ENCODE measurements around the gene RESP18. TPM values are rescaled to one million over a fixed set of nuclear protein-coding genes. Genes with fewer than 3 reads are reported as not detected.

RESP18 gene
- total RNA-seq, 2 donors from 2014 or later = not detected

DNA sequence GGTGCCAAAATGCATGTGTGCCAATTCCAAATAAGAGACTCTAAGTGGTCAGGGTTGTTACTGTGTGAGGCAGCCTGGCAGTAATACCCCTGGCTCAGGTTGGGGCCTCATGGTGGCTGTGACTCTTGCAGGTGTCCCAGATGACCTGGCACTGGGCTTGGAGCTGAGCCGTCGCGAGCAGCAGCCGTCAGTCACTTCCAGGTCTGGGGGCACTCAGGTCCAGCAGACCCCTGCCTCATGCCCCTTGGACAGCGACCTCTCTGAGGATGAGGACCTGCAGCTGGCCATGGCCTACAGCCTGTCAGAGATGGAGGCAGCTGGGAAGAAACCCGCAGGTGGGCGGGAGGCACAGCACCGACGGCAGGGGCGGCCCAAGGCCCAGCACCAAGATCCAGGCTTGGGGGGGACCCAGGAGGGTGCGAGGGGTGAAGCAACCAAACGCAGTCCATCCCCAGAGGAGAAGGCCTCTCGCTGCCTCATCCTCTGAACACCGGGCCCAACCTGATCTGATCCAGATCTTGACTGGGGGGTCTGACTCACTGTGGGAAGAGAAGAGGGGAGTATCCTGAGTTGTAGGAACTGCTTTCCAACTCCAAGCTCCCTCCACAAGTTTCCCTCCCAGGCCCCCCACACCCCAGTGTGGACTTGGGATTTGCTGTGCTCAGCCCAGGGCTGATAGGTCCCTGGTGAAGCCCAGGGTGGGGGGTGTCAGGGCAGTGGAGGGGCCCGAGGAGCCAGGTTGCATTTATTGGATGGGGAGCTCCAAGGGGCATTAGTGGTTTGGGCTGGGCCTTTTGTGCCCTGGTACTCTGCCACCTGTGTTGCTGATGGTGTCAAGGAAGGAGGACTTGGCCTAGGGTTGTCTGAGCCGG lies 47.8 kb downstream of the RESP18 start:
- Mint-ChIP-seq H3K27ac (peak overlapping the region; percentile 90), H3K36me3 (ENCODE audit: low read depth) (peaks cover 4% of the 10 kb centered on the region), H3K4me1 (peaks cover 8% of the 10 kb centered on the region), H3K4me3 (no peak overlapping the region), H3K27me3 (no peaks in the 10 kb centered on the region)
- DNase-seq (no peak), ATAC-seq (no peak)
- H3K9me3 ChIP-seq (ENCODE audit: control insufficient read depth, low read length, poor library complexity, severe bottlenecking) = no peaks in the 10 kb centered on the region

DNA sequence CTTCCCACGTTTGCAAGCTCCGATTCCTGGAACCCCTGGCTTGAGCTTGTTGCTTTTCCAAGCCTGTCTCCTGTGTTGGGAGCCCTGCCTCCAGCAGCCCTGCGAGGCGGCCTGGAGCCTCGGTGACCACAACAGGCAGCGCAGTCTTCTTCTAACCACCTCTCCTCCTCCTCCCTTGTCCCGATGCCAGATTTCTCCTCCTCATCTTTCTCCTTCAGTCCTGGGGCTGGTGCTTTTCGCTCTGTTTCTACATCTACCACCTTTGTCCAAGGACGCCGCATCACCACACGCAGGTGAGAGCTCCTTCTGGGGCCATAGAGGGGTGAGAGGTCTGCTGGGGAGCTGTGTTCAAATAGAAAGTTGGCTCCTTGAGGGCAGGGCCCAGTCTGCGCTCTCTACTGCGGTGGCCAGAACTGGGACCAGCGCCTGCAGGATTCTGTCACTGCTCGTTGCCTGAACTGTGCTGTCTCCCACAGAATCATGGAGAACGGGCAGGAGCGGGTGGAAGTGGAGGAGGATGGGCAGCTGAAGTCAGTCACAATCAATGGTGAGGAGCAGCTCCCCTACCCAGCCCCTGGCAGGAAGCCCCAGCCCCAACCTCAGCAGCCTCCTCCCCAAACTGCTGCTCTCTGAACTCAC lies 49.5 kb downstream of the RESP18 start:
- Mint-ChIP-seq H3K4me1 (peaks cover 18% of the 10 kb centered on the region), H3K36me3 (ENCODE audit: low read depth) (peaks cover 6% of the 10 kb centered on the region), H3K27ac (peak overlapping the region; percentile 90), H3K27me3 (no peaks in the 10 kb centered on the region), H3K4me3 (peak overlapping the region; percentile 43)
- H3K9me3 ChIP-seq (ENCODE audit: control insufficient read depth, low read length, poor library complexity, severe bottlenecking) = no peaks in the 10 kb centered on the region
- ATAC-seq = no peak
- no peak for DNase-seq

DNA sequence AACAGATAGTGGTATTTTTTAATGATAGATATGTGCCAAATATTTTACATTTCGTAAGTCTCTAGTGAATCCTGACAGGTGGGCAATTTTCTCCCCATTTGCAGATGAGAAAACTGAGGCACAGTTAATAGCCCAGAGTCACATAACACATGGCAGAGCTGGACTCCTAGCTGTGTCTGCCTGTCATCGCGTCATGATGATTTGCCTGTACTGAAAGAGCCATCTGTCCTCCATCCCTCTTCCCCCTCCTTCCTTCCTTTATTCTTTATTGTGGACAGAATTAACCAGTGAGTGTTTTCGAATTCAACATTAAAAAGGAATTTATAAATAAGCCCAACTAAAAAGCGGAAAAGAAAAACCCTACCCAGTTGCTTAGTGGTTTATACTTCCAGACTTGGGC lies 50.2 kb downstream of the RESP18 start:
- H3K36me3 Mint-ChIP-seq (ENCODE audit: low read depth) = peaks cover 6% of the 10 kb centered on the region
- peaks cover 25% of the 10 kb centered on the region for H3K4me1 Mint-ChIP-seq
- ATAC-seq = no peak
- H3K27me3 Mint-ChIP-seq = no peaks in the 10 kb centered on the region
- H3K27ac Mint-ChIP-seq = peak overlapping the region; percentile 96
- no peak for DNase-seq
- no peak overlapping the region for H3K4me3 Mint-ChIP-seq
- no peaks in the 10 kb centered on the region for H3K9me3 ChIP-seq (ENCODE audit: control insufficient read depth, low read length, poor library complexity, severe bottlenecking)

DNA sequence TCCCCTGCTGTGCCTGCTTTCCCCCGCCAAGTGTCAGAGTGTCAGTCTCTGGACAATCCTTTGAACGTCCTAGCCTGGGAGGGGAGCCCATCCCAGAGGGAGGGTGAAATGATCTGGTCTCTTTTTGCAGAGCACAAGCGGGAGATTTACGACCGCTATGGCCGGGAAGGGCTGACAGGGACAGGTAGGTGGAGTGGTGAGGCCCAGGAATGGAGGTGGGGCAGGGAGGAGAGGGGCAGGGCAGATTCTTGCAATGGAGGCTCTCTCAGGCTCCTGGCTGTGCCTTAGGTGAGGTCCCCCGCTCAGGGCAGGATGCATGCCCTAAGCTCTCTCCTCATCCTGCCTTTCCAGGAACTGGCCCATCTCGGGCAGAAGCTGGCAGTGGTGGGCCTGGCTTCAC lies 51.0 kb downstream of the RESP18 start:
- Mint-ChIP-seq H3K4me3 (no peak overlapping the region), H3K27me3 (no peaks in the 10 kb centered on the region), H3K36me3 (ENCODE audit: low read depth) (peaks cover 6% of the 10 kb centered on the region), H3K4me1 (peaks cover 28% of the 10 kb centered on the region), H3K27ac (peak overlapping the region; percentile 96)
- no peaks in the 10 kb centered on the region for H3K9me3 ChIP-seq (ENCODE audit: control insufficient read depth, low read length, poor library complexity, severe bottlenecking)
- ATAC-seq (no peak), DNase-seq (no peak)

DNA sequence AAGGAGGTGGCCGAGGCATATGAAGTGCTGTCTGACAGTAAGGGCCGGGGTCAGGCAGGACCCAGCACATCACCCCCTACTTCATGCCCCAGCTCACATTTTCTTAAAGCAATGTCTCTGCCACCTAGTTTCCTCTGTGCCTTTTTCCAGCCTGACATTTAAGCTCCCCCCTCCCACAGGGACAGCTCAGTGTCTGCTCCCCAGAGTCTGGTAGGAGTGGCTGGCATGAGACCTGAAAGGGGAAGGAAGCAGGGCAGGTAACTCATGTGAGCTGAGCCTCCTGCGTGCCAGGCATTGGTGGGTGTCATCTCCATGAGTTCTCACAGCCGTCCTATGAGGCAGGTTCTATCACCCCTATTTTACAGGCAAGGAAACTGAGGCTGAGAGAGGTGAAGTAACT lies 51.9 kb downstream of the RESP18 start:
- no peaks in the 10 kb centered on the region for H3K27me3 Mint-ChIP-seq
- peaks cover 6% of the 10 kb centered on the region for H3K36me3 Mint-ChIP-seq (ENCODE audit: low read depth)
- DNase-seq (no peak), ATAC-seq (no peak)
- H3K4me1 Mint-ChIP-seq = peaks cover 28% of the 10 kb centered on the region
- peak overlapping the region; percentile 96 for H3K27ac Mint-ChIP-seq
- peak overlapping the region; percentile 97 for H3K4me3 Mint-ChIP-seq
- H3K9me3 ChIP-seq (ENCODE audit: control insufficient read depth, low read length, poor library complexity, severe bottlenecking) = no peaks in the 10 kb centered on the region

DNA sequence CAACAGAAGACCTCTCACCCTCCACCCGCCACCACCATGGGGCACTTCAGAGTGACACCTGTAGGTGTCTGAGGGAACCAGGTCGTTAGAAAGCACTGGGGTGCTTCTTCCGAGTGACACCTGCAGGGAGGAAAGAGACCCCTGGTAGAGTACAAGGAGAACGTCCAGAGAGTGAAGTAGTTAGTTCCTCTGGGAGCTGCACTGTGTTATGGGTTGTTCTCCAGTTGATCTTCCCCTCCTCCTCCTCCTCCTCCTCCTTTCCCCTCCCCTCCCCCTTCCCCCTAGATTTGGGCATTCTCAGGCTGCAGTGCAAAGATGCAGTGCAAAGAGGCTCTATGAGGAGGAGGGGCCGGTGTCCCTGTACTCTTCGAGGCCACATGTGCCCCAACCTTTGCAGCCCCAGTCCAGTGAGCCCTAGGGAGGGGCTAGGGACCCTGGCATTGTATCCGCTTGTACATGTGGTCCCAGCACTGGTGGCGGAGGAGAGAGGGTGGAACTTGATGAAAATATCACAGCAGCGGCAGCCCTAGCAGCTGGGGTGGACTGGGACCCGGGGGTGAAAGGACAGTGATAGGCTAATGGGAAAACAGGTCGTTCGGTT lies 52.5 kb downstream of the RESP18 start:
- no peak for DNase-seq
- peaks cover 28% of the 10 kb centered on the region for H3K4me1 Mint-ChIP-seq
- no peaks in the 10 kb centered on the region for H3K27me3 Mint-ChIP-seq
- peaks cover 6% of the 10 kb centered on the region for H3K36me3 Mint-ChIP-seq (ENCODE audit: low read depth)
- H3K4me3 Mint-ChIP-seq = peak overlapping the region; percentile 97
- H3K27ac Mint-ChIP-seq = peak overlapping the region; percentile 96
- ATAC-seq = no peak
- no peaks in the 10 kb centered on the region for H3K9me3 ChIP-seq (ENCODE audit: control insufficient read depth, low read length, poor library complexity, severe bottlenecking)

GRCh38 chr2:219279151-219279915 lies 53.2 kb downstream of the RESP18 start, which contains the start of gene DNAJB2:
DNAJB2 (plus strand) TSS chr2:219279366; CDS start chr2:219279834, 468 bp downstream.
- H3K27me3 Mint-ChIP-seq = no peaks in the 10 kb centered on the region
- peak; percentile 87 for ATAC-seq
- H3K4me3 Mint-ChIP-seq = peak within 1 kb of the TSS; percentile 97
- H3K27ac Mint-ChIP-seq = peak within 1 kb of the TSS; percentile 96
- H3K36me3 Mint-ChIP-seq (ENCODE audit: low read depth) = peaks cover 8% of the 10 kb centered on the region
- H3K9me3 ChIP-seq (ENCODE audit: control insufficient read depth, low read length, poor library complexity, severe bottlenecking) = no peaks in the 10 kb centered on the region
- peak; percentile 97 to 98 (median 98) for DNase-seq
- peaks cover 28% of the 10 kb centered on the region for H3K4me1 Mint-ChIP-seq

DNA sequence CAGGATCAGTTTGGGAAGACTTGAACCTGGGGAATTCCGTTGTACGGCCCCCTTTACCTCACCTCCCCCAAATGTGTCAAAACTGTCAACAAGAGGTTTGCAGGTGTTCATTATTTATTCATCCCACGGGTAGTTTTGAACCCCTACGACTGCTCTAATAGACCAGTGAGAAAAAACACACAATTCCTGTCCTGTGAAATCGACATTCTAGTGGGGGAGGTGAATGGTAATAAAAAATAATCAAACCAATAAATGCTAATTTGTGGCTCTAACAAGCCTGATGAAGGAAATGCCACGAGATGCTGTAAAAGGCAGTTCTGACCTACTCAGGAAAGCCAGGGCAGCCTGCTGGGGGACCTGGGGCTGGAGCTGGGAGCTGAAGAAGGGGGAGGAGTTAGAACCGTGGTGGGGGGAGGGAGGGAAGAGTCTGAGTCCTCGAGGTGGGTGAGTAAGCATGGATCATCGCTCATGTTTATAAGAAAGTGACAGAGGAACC lies 53.8 kb downstream of the RESP18 start:
- peak overlapping the region; percentile 97 for H3K4me3 Mint-ChIP-seq
- ATAC-seq = no peak
- H3K27me3 Mint-ChIP-seq = no peaks in the 10 kb centered on the region
- no peak for DNase-seq
- H3K4me1 Mint-ChIP-seq = peaks cover 28% of the 10 kb centered on the region
- no peaks in the 10 kb centered on the region for H3K9me3 ChIP-seq (ENCODE audit: control insufficient read depth, low read length, poor library complexity, severe bottlenecking)
- peaks cover 8% of the 10 kb centered on the region for H3K36me3 Mint-ChIP-seq (ENCODE audit: low read depth)
- peak overlapping the region; percentile 96 for H3K27ac Mint-ChIP-seq

DNA sequence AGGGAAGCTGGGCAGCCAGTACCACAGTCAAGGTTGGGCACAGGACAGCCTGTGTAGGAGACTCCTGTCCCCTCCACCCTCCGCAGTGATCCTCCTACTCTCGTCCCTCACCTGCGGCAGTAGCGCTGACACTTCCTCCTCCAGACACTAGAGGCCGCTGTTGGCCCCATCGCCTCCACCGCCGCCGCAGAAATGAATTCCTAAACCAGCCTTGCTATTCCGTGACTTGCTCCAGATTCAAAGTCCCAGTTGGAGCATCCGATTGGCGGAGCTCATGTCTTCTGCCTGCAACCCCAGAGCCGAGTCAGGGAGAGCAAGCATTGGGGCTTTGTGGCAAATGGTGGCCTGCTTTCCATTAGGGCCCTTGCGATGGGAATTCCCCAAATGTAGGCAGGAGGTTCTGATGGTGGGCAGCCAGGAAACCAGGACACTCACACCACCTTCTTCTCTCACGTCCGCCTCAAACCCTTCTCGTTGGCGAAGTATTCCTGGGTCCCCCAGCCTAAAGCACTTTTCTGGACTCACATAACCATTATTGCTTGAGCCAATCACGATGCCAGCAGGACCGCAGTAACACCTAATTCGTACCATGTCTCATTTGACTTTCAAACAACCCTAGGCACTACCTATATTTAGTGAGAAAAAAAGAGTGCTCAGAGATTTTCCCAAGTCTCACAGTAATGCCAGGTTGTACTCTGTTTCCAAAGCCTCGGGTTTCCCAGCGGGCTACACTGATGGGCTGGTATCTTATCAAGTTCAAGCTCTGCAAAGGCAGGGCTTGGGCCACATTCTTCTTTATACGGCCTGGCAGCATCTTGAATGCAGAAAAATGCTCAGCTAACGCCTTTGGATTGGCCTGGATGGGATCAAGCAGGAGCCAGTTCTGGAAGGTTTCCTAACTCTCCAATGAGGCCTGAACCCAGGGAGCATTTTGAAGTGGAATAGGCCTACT lies 54.6 kb downstream of the RESP18 start:
- Mint-ChIP-seq H3K27ac (peak overlapping the region; percentile 96), H3K36me3 (ENCODE audit: low read depth) (peaks cover 6% of the 10 kb centered on the region), H3K4me1 (peaks cover 26% of the 10 kb centered on the region), H3K4me3 (peak overlapping the region; percentile 97), H3K27me3 (no peaks in the 10 kb centered on the region)
- ATAC-seq (no peak), DNase-seq (peak; percentile 53 to 65 (median 65))
- no peaks in the 10 kb centered on the region for H3K9me3 ChIP-seq (ENCODE audit: control insufficient read depth, low read length, poor library complexity, severe bottlenecking)

All from T-helper 17 cell (primary cell).